Retinal pigment epithelial cell (primary cell): ENCODE results near the gene TCP11L2.

ENCODE experiments used
- DNase-seq: peaks from one replicate; pipeline ENCODE4 v3.0.0-alpha.2; 2010; ENCODE audit warnings: low read depth
- H3K4me3 ChIP-seq: 2 replicates; pipeline ENCODE4 v1.5.1; 2011; ENCODE audit warnings: mild to moderate bottlenecking, low read length, control low read depth, moderate library complexity
- TF ChIP-seq, protein P1 (sequence below): conservative IDR thresholded peaks from 2 replicates; pipeline ENCODE4 v1.5.1; 2011; ENCODE audit warnings: low read depth, low read length, control low read depth, inconsistent platforms

Gene TCP11L2

DNA sequence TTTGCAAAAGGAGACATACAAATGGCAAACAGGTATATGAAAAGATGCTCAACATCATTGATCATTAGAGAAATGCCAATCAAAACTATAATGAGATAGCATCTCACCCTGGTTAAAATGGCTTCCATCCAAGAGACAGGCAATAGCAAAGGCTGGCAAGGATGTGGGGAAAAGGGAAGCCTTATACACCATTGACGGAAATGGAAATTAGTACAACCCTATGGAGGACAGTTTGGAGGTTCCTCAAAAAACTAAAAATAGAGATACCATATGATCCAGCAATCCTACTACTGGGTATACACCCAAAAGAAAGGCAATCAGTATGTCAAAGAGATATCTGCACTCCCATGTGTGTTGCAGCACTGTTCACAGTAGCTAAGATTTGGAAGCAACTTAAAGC lies 37.4 kb upstream of the TCP11L2 start:
- TF ChIP-seq, protein P1, sequence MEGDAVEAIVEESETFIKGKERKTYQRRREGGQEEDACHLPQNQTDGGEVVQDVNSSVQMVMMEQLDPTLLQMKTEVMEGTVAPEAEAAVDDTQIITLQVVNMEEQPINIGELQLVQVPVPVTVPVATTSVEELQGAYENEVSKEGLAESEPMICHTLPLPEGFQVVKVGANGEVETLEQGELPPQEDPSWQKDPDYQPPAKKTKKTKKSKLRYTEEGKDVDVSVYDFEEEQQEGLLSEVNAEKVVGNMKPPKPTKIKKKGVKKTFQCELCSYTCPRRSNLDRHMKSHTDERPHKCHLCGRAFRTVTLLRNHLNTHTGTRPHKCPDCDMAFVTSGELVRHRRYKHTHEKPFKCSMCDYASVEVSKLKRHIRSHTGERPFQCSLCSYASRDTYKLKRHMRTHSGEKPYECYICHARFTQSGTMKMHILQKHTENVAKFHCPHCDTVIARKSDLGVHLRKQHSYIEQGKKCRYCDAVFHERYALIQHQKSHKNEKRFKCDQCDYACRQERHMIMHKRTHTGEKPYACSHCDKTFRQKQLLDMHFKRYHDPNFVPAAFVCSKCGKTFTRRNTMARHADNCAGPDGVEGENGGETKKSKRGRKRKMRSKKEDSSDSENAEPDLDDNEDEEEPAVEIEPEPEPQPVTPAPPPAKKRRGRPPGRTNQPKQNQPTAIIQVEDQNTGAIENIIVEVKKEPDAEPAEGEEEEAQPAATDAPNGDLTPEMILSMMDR = no peak
- no peak for DNase-seq
- no peak overlapping the region for H3K4me3 ChIP-seq

DNA sequence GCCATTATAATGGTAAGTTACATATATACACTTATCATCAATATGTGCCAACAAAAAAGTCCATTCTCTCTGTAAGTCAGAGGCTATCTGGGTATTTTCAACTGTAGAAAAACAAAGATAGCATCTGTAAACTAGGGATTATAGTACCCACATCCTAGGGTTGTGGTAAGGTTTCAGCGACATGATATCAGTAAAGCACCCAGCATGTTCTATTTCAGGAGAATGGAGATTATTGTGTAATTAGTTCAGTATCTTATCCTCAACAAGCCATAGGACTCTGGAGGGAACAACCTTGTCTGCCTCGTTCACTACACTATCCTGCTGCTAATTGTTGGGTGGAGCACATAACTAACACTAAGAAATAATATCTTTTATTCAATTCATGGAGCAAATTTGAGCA lies 35.0 kb upstream of the TCP11L2 start:
- no peak for DNase-seq
- TF ChIP-seq, protein P1 = no peak
- H3K4me3 ChIP-seq = no peak overlapping the region

DNA sequence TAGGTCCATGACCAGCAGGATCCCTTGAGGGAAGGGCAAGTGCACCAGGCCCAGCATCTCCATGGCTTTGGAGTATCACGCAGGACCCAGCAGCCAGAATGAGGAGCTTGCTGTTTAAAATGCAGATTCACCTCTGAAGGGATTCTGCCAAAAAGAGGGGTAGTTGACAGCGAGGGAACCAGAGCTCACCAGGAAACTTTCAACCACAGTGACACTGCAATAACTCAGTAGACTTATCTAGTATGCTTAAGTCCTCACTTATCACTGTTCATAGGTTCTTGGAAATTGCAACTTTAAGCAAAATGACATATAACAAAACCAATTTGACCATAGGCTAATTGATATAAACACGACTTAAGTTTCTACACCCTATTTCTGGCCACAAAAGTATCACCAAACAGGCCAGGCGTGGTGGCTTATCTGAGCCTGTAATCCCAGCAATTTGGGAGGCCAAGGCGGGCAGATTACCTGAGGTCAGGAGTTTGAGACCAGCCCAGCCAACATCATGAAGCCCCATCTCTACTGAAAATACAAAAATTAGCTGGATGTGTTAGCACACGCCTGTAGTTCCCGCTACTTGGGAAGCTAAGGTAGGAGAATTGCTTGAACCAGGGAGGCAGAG lies 33.3 kb upstream of the TCP11L2 start:
- TF ChIP-seq, protein P1 = no peak

DNA sequence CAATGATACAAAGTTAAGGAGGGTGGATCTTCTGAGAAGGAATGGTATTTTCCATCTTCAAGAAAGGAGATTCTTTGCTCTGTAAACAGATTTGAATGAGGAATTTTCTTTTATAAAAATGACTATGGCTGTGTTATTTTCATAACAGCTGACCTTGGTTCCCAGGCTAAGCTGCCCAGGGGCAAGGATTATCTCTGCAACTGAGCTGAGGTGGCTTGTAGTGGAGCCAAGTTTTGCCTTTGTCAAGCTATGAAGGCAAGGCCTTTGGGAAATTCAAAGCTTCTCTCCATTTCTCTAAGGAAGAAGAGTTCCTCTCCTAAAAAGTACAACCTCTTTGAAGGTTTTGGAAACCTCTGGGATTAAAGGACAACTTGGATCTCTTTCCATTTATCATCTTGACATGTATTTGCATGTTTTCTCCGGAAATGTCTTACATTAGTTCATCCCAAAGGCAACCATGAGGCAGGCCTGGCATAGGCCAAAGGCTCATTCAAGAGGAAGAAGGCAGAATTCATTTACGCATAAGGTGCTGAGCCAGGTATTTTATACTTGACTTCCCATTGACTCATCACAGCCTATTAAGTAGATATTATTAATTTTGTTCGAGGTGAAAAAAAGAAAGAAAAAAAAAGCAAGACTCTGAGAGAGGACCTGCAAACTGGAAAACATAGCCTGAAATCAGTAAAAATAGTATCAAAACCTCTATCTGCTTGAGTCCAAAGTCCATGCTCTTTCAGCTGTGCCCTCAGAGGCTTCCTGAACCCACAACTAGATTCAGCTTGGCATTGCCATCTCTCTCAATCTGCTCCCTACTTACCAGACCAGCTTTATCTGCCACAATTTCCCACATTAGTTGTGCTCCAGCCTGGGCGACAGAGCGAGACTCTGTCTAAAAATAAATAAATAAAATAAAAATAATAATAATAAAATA lies 30.7 kb upstream of the TCP11L2 start:
- TF ChIP-seq, protein P1 = no peak
- DNase-seq = no peak
- no peak overlapping the region for H3K4me3 ChIP-seq

More for the DNA sequence above, 33.3 kb upstream of the TCP11L2 start:
- DNase-seq = no peak
- H3K4me3 ChIP-seq = no peak overlapping the region

DNA sequence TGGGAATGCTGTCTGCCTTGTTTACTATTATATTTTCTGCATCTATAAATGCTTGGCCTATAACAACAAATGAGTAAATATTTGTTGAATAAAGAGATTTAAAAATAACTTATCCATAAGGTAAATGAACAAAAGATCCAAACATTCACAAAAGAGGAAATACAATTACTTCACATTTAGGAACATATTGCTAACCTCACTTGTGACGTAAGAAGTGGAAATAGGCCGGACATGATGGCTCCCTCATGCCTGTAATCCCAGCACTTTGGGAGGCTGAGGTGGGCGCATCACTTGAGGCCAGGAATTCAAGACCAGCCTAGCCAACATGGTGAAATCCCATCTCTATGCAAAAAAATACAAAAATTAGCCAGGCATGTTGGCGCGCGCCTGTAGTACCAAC lies 29.0 kb upstream of the TCP11L2 start:
- DNase-seq = no peak
- no peak overlapping the region for H3K4me3 ChIP-seq
- TF ChIP-seq, protein P1 = no peak

DNA sequence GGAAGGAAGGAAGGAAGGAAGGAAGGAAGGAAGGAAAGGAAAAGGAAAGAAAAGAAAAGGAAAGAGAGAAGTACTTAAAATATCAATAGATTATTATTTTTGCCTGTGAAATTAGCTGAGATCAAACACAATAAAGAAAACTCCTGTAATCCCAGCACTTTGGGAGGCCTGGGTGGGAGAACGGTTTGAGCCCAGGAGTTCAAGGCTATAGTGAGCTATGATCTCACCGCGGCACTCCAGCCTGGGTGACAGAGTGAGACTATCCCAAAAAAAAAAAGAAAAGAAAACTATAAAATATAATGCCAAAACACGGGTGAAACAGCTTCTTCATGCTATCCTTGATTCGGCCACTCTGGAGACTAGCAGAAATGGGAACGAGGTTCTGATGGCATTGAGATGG lies 28.5 kb upstream of the TCP11L2 start:
- TF ChIP-seq, protein P1 = no peak
- no peak for DNase-seq
- H3K4me3 ChIP-seq = no peak overlapping the region
